ENCODE data around the gene DDHD1. TPM values are rescaled to one million over a fixed set of nuclear protein-coding genes. Genes with fewer than 3 reads are reported as not detected.

DDHD1 gene
- total and polyA plus RNA-seq, 2 experiments from 2014 or later, result 10.5 to 15.8 TPM

DNA sequence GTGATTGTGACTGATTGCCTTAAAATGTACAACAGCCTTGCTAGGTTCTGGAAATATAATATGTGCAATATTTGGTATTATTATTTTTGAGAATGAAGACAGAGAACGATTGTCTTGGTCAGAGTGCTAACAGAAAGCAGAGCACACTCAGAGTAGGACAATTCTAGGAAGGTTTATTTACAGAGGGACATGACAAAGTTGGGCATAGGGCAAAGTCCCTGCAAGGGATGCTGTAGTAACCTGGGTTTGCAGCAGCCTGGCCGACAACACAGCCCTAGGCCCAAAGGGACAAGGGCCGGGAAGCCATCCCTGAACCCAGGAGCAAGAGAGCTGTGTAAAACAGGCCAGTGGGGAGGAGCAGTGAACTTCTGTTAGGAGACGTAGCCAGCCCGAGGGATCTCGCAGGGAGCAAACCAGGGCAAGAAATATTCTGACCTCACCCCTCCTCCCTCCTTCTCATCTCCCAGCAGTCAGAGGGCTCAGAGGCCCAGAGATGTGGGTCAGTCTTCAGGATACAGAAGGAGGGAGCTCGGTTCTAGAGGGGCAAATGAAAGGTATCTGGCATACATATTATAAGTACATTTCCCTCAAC lies 151.2 kb downstream of the DDHD1 start:
- Histone ChIP-seq H4K20me1 (ENCODE audit: insufficient read depth) (no peaks in the 10 kb centered on the region), H3K9me2 (ENCODE audit: insufficient read depth) (no peaks in the 10 kb centered on the region), H3K4me3 (no peak overlapping the region), H3K4me2 (ENCODE audit: unreplicated experiment) (no peak overlapping the region), H2AFZ (no peak overlapping the region), H3K27me3 (replicated peaks; ENCODE audit: insufficient read depth) (no peaks in the 10 kb centered on the region), H3K9ac (no peak overlapping the region), H3K9me3 (ENCODE audit: low read depth) (no peaks in the 10 kb centered on the region), H3K27ac (no peak overlapping the region), H3K4me1 (ENCODE audit: insufficient read depth) (peaks cover 13% of the 10 kb centered on the region), H3K79me2 (ENCODE audit: insufficient read depth) (no peaks in the 10 kb centered on the region), H3F3A (ENCODE audit: insufficient read depth) (peaks cover 19% of the 10 kb centered on the region), H3K36me3 (ENCODE audit: low read depth) (no peaks in the 10 kb centered on the region)
- in situ Hi-C loops (cut with MboI), result no loop called here
- TF ChIP-seq EZH2 (IDR thresholded peaks at IDR 0.05; ENCODE audit: insufficient read depth, poor library complexity, severe bottlenecking) (no peak), EZH2phosphoT487 (IDR thresholded peaks at IDR 0.05; ENCODE audit: insufficient read depth, low read depth) (no peak)
- 82 to 86% methylated on average over 7 of the region's 7 CpGs for WGBS, 2 experiments (ENCODE audit: low coverage in 1 of 2, low lambda C conversion rate in 2 of 2, missing lambda C conversion rate in 2 of 2)
- DNase-seq, result no peak

DNA sequence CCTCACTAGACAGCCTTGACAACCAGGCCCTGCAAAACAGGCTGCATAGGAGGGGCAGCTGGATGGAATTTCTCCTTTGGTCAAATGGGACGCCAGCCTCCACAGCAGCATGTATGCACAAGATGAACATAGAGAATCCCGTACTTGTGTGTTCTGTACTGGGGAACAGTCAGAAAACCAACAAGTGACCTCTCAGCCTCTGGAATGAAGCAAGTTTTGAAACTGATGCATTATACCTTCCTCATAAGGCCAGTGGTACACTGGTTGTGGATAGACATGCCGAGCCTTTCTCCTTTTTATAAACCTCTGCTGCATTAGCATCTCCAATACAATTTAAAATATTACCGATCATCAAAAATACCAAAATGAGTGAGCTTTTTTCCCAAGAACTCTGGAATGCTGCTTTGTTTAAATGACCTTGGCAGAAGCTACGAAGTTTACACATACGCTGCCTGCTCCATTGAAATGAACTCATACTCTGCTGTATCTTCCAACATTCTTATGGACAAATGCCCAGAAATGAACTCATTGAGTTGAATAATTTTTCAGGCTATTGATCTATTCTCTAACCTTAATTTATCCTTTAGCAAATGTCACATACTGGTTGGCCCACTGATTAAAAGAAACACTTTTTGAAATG lies 154.6 kb downstream of the DDHD1 start:
- H3K4me2 ChIP-seq (ENCODE audit: unreplicated experiment), result peak overlapping the region; percentile 76
- H3K36me3 ChIP-seq (ENCODE audit: low read depth), result no peaks in the 10 kb centered on the region
- in situ Hi-C loops (cut with MboI), result no loop called here
- H3K4me3 ChIP-seq, result peak overlapping the region; percentile 20
- H3K9me3 ChIP-seq (ENCODE audit: low read depth), result no peaks in the 10 kb centered on the region
- H2AFZ ChIP-seq, result 0 out of 2 replicates have a peak overlapping the region, but pooled peaks have one; percentile 8
- peak overlapping the region; percentile 65 for H3K27ac ChIP-seq
- WGBS, 2 experiments (ENCODE audit: low coverage in 1 of 2, low lambda C conversion rate in 2 of 2, missing lambda C conversion rate in 2 of 2), result 14 to 22% methylated on average over 6 of the region's 6 CpGs
- peaks cover 13% of the 10 kb centered on the region for H3K4me1 ChIP-seq (ENCODE audit: insufficient read depth)
- H3K9ac ChIP-seq, result no peak overlapping the region
- H3F3A ChIP-seq (ENCODE audit: insufficient read depth), result peaks cover 19% of the 10 kb centered on the region
- no peak for TF ChIP-seq EZH2 (IDR thresholded peaks at IDR 0.05; ENCODE audit: insufficient read depth, poor library complexity, severe bottlenecking)
- no peak for TF ChIP-seq EZH2phosphoT487 (IDR thresholded peaks at IDR 0.05; ENCODE audit: insufficient read depth, low read depth)
- H3K27me3 ChIP-seq (replicated peaks; ENCODE audit: insufficient read depth), result no peaks in the 10 kb centered on the region
- no peaks in the 10 kb centered on the region for H4K20me1 ChIP-seq (ENCODE audit: insufficient read depth)
- H3K9me2 ChIP-seq (ENCODE audit: insufficient read depth), result no peaks in the 10 kb centered on the region
- DNase-seq, result peak; percentile 95
- no peaks in the 10 kb centered on the region for H3K79me2 ChIP-seq (ENCODE audit: insufficient read depth)

GRCh38 chr14:52996493-52996892 lies 156.6 kb downstream of the DDHD1 start:
- no peak for DNase-seq
- Histone ChIP-seq H3K4me3 (no peak overlapping the region), H3K9me2 (ENCODE audit: insufficient read depth) (no peaks in the 10 kb centered on the region), H3K36me3 (ENCODE audit: low read depth) (no peaks in the 10 kb centered on the region), H3K4me1 (ENCODE audit: insufficient read depth) (peaks cover 13% of the 10 kb centered on the region), H3K4me2 (ENCODE audit: unreplicated experiment) (no peak overlapping the region), H3K27ac (no peak overlapping the region), H3K9me3 (ENCODE audit: low read depth) (no peaks in the 10 kb centered on the region), H3K9ac (no peak overlapping the region), H4K20me1 (ENCODE audit: insufficient read depth) (no peaks in the 10 kb centered on the region), H3F3A (ENCODE audit: insufficient read depth) (peaks cover 19% of the 10 kb centered on the region), H2AFZ (no peak overlapping the region), H3K27me3 (replicated peaks; ENCODE audit: insufficient read depth) (no peaks in the 10 kb centered on the region), H3K79me2 (ENCODE audit: insufficient read depth) (no peaks in the 10 kb centered on the region)
- in situ Hi-C loops (cut with MboI), result no loop called here
- TF ChIP-seq EZH2phosphoT487 (IDR thresholded peaks at IDR 0.05; ENCODE audit: insufficient read depth, low read depth) (no peak), EZH2 (IDR thresholded peaks at IDR 0.05; ENCODE audit: insufficient read depth, poor library complexity, severe bottlenecking) (no peak)
- 81 to 83% methylated on average over 2 of the region's 2 CpGs for WGBS, 2 experiments (ENCODE audit: low coverage in 1 of 2, low lambda C conversion rate in 2 of 2, missing lambda C conversion rate in 2 of 2)

- in situ Hi-C loops (cut with MboI), result no loop called here
- no peaks in the 10 kb centered on the region for H3K79me2 ChIP-seq (ENCODE audit: insufficient read depth)
- peaks cover 19% of the 10 kb centered on the region for H3F3A ChIP-seq (ENCODE audit: insufficient read depth)
- peaks cover 13% of the 10 kb centered on the region for H3K4me1 ChIP-seq (ENCODE audit: insufficient read depth)
- no peaks in the 10 kb centered on the region for H3K9me2 ChIP-seq (ENCODE audit: insufficient read depth)
- no peaks in the 10 kb centered on the region for H3K36me3 ChIP-seq (ENCODE audit: low read depth)
- no peak overlapping the region for H3K9ac ChIP-seq
- no peaks in the 10 kb centered on the region for H4K20me1 ChIP-seq (ENCODE audit: insufficient read depth)
- no peak overlapping the region for H3K4me2 ChIP-seq (ENCODE audit: unreplicated experiment)
- 55 to 71% methylated on average over 1 of the region's 1 CpG for WGBS, 2 experiments (ENCODE audit: low coverage in 1 of 2, low lambda C conversion rate in 2 of 2, missing lambda C conversion rate in 2 of 2)
- no peak overlapping the region for H2AFZ ChIP-seq
- H3K27me3 ChIP-seq (replicated peaks; ENCODE audit: insufficient read depth), result no peaks in the 10 kb centered on the region
- no peak overlapping the region for H3K4me3 ChIP-seq
- TF ChIP-seq EZH2phosphoT487 (IDR thresholded peaks at IDR 0.05; ENCODE audit: insufficient read depth, low read depth) (no peak), EZH2 (IDR thresholded peaks at IDR 0.05; ENCODE audit: insufficient read depth, poor library complexity, severe bottlenecking) (no peak)
- no peak for DNase-seq
- H3K27ac ChIP-seq, result no peak overlapping the region
- H3K9me3 ChIP-seq (ENCODE audit: low read depth), result no peaks in the 10 kb centered on the region
These were observed 157.1 kb downstream of the DDHD1 start for GRCh38 chr14:52995998-52996397.

Measured in GM23248 (cell line).